Measurements from ENCODE around the gene CNTNAP2.

- no peak for TF ChIP-seq POLR2A (IDR thresholded peaks at IDR 0.05)
- no peak for TF ChIP-seq CTCF (IDR thresholded peaks at IDR 0.05)
These were observed 1522.0 kb downstream of the CNTNAP2 start for GRCh38 chr7:147638566-147638965.

All from stomach (tissue), 4 donors.